GM19035 (cell line): ENCODE measurements around the gene RARB.

ENCODE experiments used
- ATAC-seq: cut with Tn5 transposase; IDR thresholded peaks from one replicate; pipeline ENCODE4 v1.9.1; 2021; ENCODE audit not compliant: unreplicated experiment

Gene RARB

GRCh38 chr3:25447285-25447684 lies 19.2 kb downstream of the RARB start:
- ATAC-seq = no peak

GRCh38 chr3:25447925-25448324 lies 19.9 kb downstream of the RARB start:
- ATAC-seq = no peak

- no peak for ATAC-seq
Observed at GRCh38 chr3:25448750-25449692, 21.0 kb downstream of the RARB start.

DNA sequence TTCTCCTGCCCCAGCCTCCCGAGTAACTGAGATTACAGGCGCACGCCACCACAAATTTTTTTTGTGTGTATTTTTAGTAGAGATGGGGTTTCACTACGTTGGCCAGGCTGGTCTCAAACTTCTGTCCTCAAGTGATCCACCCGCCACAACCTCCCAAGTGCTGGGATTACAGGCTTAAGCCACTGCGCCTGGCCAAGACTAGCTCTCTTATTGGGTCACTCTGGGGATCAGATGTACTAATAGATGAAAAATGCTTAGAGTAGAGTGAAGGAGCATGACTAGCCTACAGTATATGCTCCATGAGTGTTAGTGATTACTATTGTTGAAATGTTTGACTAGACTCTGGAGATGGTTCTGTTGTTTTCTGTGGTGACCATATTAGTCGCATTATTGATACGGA lies 21.8 kb downstream of the RARB start:
- no peak for ATAC-seq

DNA sequence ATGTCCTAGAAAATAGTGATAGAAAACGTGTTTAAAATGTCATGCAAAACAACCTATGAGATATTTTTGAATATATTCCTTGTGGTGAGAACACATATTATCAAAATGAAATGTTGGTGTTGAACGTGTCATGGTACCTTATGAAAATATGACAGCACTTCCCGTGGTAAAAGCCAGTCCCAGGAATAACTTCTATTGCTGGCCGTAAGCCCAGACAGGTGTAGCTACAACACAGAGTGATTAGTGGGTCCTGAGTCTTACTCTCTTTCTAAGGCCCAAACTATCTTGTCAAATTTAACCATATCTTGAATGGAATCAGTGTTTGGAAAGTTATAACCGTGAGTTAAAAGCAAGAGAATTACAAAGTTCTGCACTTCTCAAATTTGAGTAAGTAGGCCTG lies 24.1 kb downstream of the RARB start:
- no peak for ATAC-seq

DNA sequence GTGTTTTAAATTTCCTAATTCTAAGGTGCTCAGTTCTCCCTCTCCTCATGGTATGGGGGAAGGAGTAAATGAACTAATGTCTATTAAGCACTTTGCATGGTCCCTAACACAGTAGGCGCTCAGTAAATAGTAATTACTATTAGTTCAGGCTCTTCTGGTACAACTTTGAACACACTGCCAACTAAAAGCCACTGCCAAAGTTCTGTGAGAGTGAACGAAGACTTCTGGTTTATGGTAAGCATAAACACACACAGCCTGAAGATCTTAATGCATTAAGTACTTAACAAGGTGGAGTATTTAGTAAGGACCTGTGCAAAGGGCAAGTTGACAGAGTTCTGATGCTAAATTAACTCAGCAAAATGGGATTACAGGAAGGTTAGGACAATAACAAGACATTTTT lies 24.7 kb downstream of the RARB start:
- no peak for ATAC-seq

GRCh38 chr3:25453619-25454004 lies 25.5 kb downstream of the RARB start:
- ATAC-seq = no peak

- no peak for ATAC-seq
Observed at GRCh38 chr3:25454005-25454927, 26.2 kb downstream of the RARB start.

GRCh38 chr3:25455441-25456132 lies 27.5 kb downstream of the RARB start:
- no peak for ATAC-seq

GRCh38 chr3:25456723-25457670 lies 28.9 kb downstream of the RARB start:
- no peak for ATAC-seq

- ATAC-seq = no peak
Observed at GRCh38 chr3:25457671-25458419, 29.8 kb downstream of the RARB start.

DNA sequence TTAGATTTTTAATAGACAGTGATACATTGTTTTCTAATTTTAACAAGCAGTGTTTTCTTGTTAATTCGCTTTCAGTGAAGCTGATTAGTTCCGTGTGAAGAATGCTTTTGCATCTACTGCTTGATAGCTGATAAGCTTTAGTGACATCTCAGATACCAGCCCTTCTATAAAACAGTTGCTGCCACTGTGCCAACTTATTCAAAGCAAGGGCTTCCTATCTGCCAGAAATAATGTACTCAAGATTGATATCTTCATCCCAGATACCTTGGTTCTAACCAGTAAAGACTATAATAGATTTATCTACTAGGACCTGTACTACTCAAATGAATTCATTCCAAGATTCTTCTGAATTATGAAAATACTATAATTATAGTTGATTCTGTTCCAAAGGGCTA lies 30.4 kb downstream of the RARB start:
- no peak for ATAC-seq

DNA sequence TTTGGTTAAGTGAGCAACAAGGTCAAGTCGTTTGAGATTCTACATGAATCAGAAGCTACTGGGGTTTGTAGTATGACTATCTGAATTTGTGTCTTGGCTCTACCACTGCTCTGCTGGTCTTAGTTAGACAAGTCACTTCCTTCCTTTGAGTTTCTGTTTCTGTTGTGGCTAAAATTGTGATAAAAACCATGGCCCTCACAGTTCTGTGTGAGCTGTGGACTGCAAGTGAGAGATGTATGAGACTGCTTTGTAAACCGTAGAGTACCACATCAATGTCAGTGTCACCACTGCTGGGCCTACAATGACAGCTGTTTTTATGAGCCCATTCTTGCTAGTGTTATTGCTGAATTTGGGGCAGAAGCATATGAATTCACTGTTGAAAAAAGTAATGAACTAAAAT lies 32.7 kb downstream of the RARB start:
- ATAC-seq = peak; percentile 99

DNA sequence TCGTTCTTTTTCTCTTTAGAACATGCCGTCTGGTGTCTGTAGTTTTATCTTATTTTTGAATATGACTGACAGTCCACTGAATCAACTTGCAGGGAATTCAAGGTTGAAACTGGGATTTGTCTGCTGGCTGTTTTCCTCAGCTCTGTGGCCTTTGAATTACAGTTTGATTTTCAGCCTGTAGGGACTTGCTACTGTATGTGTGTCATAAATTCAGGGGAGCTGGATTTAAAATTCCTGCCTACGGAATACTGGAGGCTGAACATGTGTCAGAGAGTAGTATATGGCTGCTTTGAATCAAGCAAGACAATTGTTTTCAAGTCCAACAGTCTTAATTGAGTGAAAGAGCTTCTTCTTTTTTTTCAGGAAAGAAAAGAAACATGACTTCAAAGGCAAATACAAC lies 33.9 kb downstream of the RARB start:
- no peak for ATAC-seq

DNA sequence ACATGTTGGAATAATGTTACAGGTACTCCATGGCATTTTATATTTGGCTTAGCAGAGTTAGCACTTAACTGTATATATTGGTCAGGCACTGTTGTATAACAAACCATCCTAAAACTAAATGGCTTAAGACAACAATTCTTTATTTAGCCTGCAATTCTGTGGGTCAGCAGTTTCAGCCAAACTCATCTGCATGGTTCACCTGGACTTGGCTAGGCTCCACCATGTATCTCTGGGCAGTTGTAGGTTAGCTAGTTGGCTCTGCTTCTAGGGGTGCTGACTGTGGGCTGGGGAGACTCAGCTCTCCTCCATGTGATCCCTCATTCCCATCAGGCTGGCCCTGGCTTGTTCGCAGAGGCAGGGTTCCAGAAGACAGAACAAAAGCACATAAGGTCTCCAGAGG lies 34.4 kb downstream of the RARB start:
- ATAC-seq = no peak

GRCh38 chr3:25463836-25464418 lies 35.9 kb downstream of the RARB start:
- no peak for ATAC-seq

GRCh38 chr3:25465266-25465860 lies 37.3 kb downstream of the RARB start:
- no peak for ATAC-seq

GRCh38 chr3:25468866-25469319 lies 40.8 kb downstream of the RARB start:
- no peak for ATAC-seq

- no peak for ATAC-seq
Observed at GRCh38 chr3:25469558-25469957, 41.5 kb downstream of the RARB start.
